ENCODE results near the gene FAM110C.

The FAM110C gene

GRCh38 chr2:40465-40864, 5.8 kb downstream of the FAM110C start:
- no peak for TF ChIP-seq CTCF (IDR thresholded peaks at IDR 0.05; ENCODE audit: extremely low read depth, missing control alignments)
- DNase-seq (ENCODE audit: low spot score): no peak

- no peak for TF ChIP-seq CTCF (IDR thresholded peaks at IDR 0.05; ENCODE audit: extremely low read depth, missing control alignments)
- no peak for DNase-seq (ENCODE audit: low spot score)
Measured at GRCh38 chr2:38155-38554, 8.2 kb downstream of the FAM110C start.

- no peak for TF ChIP-seq CTCF (IDR thresholded peaks at IDR 0.05; ENCODE audit: extremely low read depth, missing control alignments)
- no peak for DNase-seq (ENCODE audit: low spot score)
Measured at GRCh38 chr2:36318-36717, 10.0 kb downstream of the FAM110C start.

- no peak for TF ChIP-seq CTCF (IDR thresholded peaks at IDR 0.05; ENCODE audit: extremely low read depth, missing control alignments)
- DNase-seq (ENCODE audit: low spot score): no peak
Measured at GRCh38 chr2:35852-36251, 10.5 kb downstream of the FAM110C start.

- no peak for DNase-seq (ENCODE audit: low spot score)
- no peak for TF ChIP-seq CTCF (IDR thresholded peaks at IDR 0.05; ENCODE audit: extremely low read depth, missing control alignments)
Measured at GRCh38 chr2:33620-34019, 12.7 kb downstream of the FAM110C start.

- TF ChIP-seq CTCF (IDR thresholded peaks at IDR 0.05; ENCODE audit: extremely low read depth, missing control alignments): no peak
Measured at GRCh38 chr2:32068-32467, 14.2 kb downstream of the FAM110C start.

GRCh38 chr2:29253-29652, 17.1 kb downstream of the FAM110C start:
- DNase-seq (ENCODE audit: low spot score): no peak
- TF ChIP-seq CTCF (IDR thresholded peaks at IDR 0.05; ENCODE audit: extremely low read depth, missing control alignments): no peak

More at GRCh38 chr2:32068-32467, 14.2 kb downstream of the FAM110C start:
- no peak for DNase-seq (ENCODE audit: low spot score)
